Motor neuron (in vitro differentiated cells): ENCODE results near the gene DIPK1A. TPM values are rescaled to one million over a fixed set of nuclear protein-coding genes. Genes with fewer than 3 reads are reported as not detected.
"Not testable (repeated sequence)": the region's sequence is repeated elsewhere in the genome, so short reads cannot be mapped to it uniquely, and the experiment has no call there.

Source experiments
- ATAC-seq, 8 experiments: fragments of 200-7000 bp; cut with Tn5 transposase; replicated peaks in 6 of 8; 2 replicates each; pipeline ENCODE4 v1.8.0; 2021; ENCODE audit warnings: mild to moderate bottlenecking in 8 of 8, moderate library complexity in 8 of 8
- H3K27ac ChIP-seq, 2 donors: fragments of 250-450 bp; sonication (Bioruptor Pico); 2 replicates each; pipeline ENCODE4 v1.9.0; 2021; ENCODE audit warnings: antibody characterized with exemption in 2 of 2, mild to moderate bottlenecking in 2 of 2, moderate library complexity in 1 of 2
- H3K4me1 ChIP-seq, 2 donors: fragments of 250-450 bp; sonication (Bioruptor Pico); replicated peaks in 1 of 2; 2 replicates each; pipeline ENCODE4 v1.6.1; 2021; ENCODE audit warnings: antibody characterized with exemption in 2 of 2, mild to moderate bottlenecking in 2 of 2, moderate library complexity in 1 of 2
- H3K4me3 ChIP-seq, 5 donors: fragments of 250-450 bp; sonication (Bioruptor Pico); 2 replicates each; pipeline ENCODE4 v1.9.0; 2021; ENCODE audit warnings: antibody characterized with exemption in 5 of 5, mild to moderate bottlenecking in 5 of 5, moderate library complexity in 4 of 5
- WGBS, 10 experiments: fragments of 450-650 bp; shearing (Covaris generic); methylation state at CpG; one replicate each; pipeline ENCODE4 v1.0.0; 2022; 5-methylcytosine and 5-hydroxymethylcytosine counted together
- in situ Hi-C, 9 experiments: fragments of 400-800 bp; cut with MboI; loops; one replicate each; pipeline ENCODE4 v1.15.0; 2021; ENCODE audit warnings: low sequenced_read_pairs in 9 of 9, low pct_unique_long_range_greater_than_20kb in 2 of 9; ENCODE audit not compliant: unreplicated experiment in 9 of 9
- total RNA-seq, 8 experiments: library from RNA; unstranded; fragments of 300-600 nt; gene quantifications; 2 replicates each; pipeline versions ENCODE4 v1.2.3 to v1.2.4, GENCODE V29; 2022

Gene DIPK1A
- total RNA-seq, 8 experiments from 2014 or later, result 7.1 to 22.5 (median 10.2) TPM

DNA sequence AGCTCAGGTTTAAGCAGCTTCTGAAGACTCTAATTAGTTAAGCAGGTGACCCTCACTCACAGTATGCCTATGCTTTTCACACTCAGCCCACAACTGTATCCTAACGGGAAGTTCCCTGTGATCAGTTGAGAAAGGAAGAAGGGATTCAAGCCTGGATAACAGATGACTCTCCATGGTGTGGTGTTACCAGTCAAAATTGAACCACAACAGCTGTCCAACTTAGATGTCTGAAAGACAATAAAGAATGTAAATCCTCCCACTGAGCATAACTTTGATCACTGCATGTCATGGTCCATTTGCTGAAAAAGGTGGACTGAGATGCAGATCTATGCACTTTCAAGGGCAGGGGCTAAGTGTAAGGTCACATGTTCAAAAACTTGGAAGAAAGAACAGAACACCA lies 32.3 kb upstream of the DIPK1A start:
- H3K27ac ChIP-seq, result no peak overlapping the region
- whole genome bisulfite sequencing, 10 experiments, result 43 to 100% (median 100%) methylated on average over 1 of the region's 1 CpG; no CpG with 5 or more reads in 3 of the 10 experiments
- H3K4me3 ChIP-seq, result no peak overlapping the region
- H3K4me1 ChIP-seq, result no peaks in the 10 kb centered on the region
- ATAC-seq, result no peak
- in situ Hi-C loops, result loop anchor here in 8 of 9 experiments (5.0 to 25.0 kb wide), 3 partner anchors 131 to 139 kb away; no protein-coding TSS in a partner anchor

DNA sequence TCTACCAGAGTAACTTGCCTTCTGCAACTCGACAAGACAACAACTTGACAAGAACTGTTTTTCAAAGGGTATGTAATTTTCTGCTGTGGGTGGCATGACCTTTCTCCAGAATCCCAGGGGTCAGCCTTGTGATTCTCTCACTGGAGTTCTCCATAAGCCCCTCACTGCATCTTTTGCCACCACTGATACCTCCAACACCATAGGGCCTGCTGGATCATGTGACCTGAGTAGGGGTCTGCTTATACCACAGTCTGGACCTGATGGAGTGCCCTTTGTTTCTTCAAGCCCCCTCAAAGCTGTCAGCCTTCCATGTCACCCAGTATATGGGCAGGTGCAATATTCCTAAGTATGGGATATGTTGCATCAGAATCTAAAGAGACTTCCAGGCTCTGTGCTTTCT lies 31.6 kb upstream of the DIPK1A start:
- in situ Hi-C loops, result loop anchor here in 8 of 9 experiments (5.0 to 25.0 kb wide), 3 partner anchors 131 to 138 kb away; no protein-coding TSS in a partner anchor
- Histone ChIP-seq H3K4me3 (no peak overlapping the region), H3K4me1 (no peaks in the 10 kb centered on the region), H3K27ac (no peak overlapping the region)
- 69 to 100% (median 71%) methylated on average over 1 of the region's 1 CpG; no CpG with 5 or more reads in 1 of the 10 experiments for WGBS, 10 experiments
- no peak for ATAC-seq

DNA sequence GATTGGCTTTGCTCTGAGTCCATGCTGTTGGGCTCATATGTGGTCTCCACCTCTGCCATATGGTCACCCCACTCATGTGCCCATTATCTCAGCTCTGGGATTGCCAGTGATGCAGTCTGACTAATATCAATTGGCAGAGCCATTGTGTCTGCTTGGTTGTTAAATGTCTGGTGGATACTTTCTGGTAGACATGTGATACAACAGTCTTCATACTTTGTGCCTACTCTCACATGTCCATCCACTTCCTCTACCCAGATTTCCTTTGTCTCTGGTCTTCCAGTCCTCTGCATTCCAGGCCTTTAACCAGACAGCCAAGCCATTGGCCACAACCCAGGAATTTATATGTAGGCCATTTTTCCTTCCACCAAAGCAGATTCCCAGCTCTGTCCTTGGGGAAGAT lies 30.8 kb upstream of the DIPK1A start:
- in situ Hi-C loops, result loop anchor here in 8 of 9 experiments (5.0 to 25.0 kb wide), 3 partner anchors 130 to 137 kb away; no protein-coding TSS in a partner anchor
- Histone ChIP-seq H3K4me1 (no peaks in the 10 kb centered on the region), H3K27ac (no peak overlapping the region), H3K4me3 (no peak overlapping the region)
- no peak for ATAC-seq

DNA sequence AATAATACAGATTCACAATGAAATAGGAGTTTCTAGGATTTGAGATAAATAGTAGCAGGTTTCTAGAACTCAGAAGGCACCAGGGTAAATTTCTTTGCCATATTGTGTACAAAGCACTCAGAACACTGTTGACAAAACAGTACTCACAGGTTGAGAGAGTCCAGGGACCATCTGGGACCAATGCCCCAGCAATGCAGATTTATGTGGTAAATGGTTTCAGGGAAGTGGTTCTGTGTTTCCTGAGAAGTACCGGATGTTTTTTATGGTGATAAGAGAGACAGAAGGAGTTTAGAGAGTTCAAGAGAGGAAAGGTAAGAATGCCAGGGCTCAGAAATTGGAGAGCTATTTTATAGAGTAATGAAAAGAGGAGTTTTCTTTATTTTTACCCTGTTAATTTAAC lies 29.6 kb upstream of the DIPK1A start:
- in situ Hi-C loops, result loop anchor here in 8 of 9 experiments (5.0 to 25.0 kb wide), 3 partner anchors 129 to 136 kb away; no protein-coding TSS in a partner anchor
- ATAC-seq, result peak in 1 of 8 experiments; percentile 40
- Histone ChIP-seq H3K4me3 (no peak overlapping the region), H3K27ac (no peak overlapping the region), H3K4me1 (no peaks in the 10 kb centered on the region)
- WGBS, 10 experiments, result 33 to 100% (median 80%) methylated on average over 1 of the region's 1 CpG; no CpG with 5 or more reads in 1 of the 10 experiments

DNA sequence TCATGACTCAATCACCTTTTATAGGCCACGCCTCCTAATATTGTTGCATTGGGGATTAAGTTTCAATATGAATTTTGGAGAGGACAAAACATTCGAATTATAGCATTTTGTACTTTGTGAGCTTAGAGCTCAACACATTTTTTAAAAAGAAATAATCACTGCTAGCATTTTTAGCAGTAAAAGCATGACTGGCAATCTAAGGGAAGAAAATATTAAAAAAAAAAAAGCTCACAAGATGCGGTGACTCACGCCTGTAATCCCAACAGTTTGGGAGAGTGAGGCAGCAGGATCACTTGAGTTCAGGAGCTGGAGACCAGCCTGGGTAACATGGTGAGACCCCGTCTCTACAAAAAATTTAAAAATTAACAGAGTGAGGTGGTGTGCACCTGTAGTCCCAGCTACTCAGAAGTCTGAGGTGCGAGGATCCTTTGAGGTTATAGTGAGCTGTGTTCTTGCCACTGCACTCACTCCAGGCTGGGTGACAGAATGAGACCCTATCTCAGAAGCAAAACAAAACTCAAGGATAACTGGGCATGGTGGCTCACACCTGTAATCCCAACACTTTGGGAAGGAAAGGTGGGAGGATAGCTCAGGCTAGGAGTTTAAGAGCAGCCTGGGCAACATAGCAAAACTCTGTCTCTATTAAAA lies 28.8 kb upstream of the DIPK1A start:
- in situ Hi-C loops, result loop anchor here in 8 of 9 experiments (5.0 to 25.0 kb wide), 3 partner anchors 128 to 135 kb away; no protein-coding TSS in a partner anchor
- WGBS, 10 experiments, result 14 to 86% (median 75%) methylated on average over 1 to 6 of the region's 6 CpGs
- H3K27ac ChIP-seq, result no peak overlapping the region
- H3K4me1 ChIP-seq, result no peaks in the 10 kb centered on the region
- H3K4me3 ChIP-seq, result no peak overlapping the region
- peak in 1 of 8 experiments; percentile 51 for ATAC-seq

DNA sequence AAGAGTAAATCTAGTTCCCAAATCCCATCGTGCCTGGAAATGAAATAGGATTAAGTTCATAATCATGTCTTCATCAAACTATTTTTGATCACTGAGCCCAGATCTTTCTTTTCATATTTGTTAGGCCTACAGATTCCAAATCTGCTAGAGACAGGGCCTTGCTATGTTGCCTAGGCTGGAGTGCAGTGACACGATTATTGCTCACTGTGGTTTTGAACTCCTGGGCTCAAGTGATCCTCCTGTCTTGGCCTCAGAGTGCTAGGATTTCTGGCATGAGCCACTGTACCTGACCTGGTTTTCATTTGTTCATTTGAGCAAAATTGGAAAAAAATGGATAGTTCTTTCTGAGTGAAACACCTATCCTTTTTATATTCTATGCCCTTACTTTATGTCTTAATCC lies 28.0 kb upstream of the DIPK1A start:
- WGBS, 10 experiments, result 0 to 100% (median 57%) methylated on average over 1 to 2 of the region's 2 CpGs; no CpG with 5 or more reads in 1 of the 10 experiments
- in situ Hi-C loops, result loop anchor here in 5 of 9 experiments (25.0 kb wide), 1 partner anchor 127 kb away; no protein-coding TSS in a partner anchor
- Histone ChIP-seq H3K27ac (no peak overlapping the region), H3K4me3 (no peak overlapping the region), H3K4me1 (no peaks in the 10 kb centered on the region)
- ATAC-seq, result no peak

DNA sequence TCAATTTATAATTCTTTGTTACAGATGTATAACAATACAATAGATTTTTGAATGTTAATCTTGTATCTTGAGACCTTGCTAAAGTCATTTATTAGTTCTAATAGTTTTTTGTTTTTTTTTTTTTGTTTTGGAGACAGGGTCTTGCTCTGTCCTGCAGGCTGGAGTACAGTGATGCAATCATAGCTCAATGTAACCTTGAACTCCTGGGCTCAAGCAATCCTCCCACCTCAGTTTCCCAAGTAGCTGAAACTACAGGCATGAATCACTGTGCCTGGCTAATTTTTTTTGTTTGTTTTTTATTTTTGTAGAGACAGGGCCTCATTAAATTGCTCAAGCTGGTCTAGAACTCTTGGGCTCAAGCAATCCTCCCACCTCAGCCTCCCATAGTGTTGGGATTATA lies 26.2 kb upstream of the DIPK1A start:
- no peak overlapping the region for H3K27ac ChIP-seq
- H3K4me3 ChIP-seq, result no peak overlapping the region
- in situ Hi-C loops, result loop anchor here in 5 of 9 experiments (25.0 kb wide), 1 partner anchor 125 kb away; no protein-coding TSS in a partner anchor
- H3K4me1 ChIP-seq, result no peaks in the 10 kb centered on the region
- no peak for ATAC-seq

DNA sequence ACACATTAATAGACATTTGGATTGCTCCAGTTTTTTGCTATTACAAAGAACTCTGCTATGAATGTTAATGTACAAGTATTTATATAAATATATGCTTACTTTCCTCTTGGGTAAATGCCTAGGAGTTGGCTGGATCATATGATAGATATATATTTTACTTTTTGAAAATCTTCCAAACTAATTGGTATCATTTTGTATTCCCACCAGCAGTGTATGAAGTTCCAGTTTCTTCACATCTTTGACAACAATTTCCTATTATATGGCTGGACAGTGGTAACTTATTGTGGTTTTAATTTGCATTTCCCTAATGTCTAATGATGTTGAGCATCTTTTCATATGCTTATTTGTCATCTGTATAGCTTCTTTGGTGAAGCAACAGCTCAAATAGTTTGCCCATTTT lies 23.8 kb upstream of the DIPK1A start:
- H3K4me1 ChIP-seq, result no peaks in the 10 kb centered on the region
- H3K27ac ChIP-seq, result no peak overlapping the region
- ATAC-seq, result no peak
- no peak overlapping the region for H3K4me3 ChIP-seq
- in situ Hi-C loops, result loop anchor here in 5 of 9 experiments (25.0 kb wide), 1 partner anchor 123 kb away; no protein-coding TSS in a partner anchor

DNA sequence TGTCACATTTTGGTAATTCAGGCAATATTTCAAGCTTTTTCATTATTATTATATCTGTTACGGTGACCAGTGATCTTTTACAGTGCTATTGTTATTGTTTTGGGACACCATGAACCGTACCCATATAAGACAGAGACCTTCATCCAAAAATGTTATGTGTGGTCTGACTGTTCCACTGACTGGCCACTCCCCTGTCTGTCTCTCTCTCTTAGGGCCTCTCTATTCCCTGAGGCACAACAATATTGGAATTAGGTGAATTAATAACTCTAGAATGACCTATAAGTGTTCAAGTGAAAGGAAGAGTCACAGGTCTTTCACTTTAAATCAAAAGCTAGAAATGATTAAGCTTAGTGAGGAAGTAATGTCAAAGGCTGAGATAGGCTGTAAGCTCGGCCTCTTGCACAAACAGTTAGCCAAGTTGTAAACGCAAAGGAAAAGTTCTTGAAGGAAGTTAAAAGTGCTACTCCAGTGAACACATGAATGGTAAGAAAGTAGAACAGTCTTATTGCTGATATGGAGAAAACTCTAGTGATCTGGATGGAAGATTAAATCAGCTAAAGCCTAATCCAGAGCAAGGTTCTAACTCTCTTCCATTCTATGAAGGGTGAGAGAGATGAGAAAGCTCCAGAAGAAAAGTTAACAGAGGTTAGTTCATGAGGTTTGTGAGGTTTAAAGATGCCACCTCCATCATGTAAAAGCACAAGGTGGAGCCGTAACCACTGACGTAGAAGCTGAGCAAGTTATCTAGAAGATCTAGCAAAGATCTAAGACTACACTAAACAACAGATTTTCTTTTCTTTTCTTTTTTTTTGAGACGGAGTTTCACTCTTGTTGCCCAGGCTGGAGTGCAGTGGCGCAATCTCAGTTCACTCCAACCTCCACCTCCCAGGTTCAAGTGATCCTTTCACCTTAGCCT lies 19.7 kb upstream of the DIPK1A start:
- WGBS, 10 experiments, result 75 to 94% (median 87%) methylated on average over 4 to 8 of the region's 8 CpGs; no CpG with 5 or more reads in 1 of the 10 experiments
- no peak overlapping the region for H3K4me3 ChIP-seq
- no peak overlapping the region for H3K27ac ChIP-seq
- in situ Hi-C loops, result loop anchor here in 5 of 9 experiments (25.0 kb wide), 1 partner anchor 119 kb away; no protein-coding TSS in a partner anchor
- H3K4me1 ChIP-seq, result no peaks in the 10 kb centered on the region
- no peak for ATAC-seq

DNA sequence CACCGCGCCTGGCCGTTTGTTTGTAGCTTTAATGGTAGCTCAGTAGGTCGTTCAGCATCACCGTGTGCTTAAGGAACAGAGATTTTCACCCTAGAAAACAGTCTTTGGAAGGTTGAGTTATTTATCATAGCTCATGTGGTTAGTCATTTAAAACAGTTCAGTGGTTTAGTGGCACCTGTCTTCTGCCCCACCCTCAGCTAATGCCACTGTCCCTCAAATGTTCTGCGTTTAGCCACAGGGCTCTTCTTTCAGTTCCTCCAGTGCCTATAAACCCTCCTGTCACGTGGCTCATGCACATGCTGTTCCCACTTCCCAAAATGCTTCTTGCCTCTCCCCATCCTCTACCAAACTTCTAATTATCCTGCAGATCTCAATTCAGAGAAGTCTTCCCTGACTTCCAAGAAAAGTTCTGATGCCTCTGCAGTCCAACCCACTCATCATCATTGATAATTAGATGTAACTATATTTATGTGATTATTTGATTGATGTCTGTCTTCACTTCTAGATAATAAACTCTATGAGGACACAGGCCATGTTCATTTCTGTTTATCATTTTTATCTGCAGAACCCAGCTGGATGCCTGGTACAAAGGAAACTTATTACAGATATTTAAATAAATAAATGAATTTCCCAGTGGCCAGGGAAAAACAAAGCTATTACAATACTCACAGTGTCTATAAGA lies 14.4 kb upstream of the DIPK1A start:
- H3K4me1 ChIP-seq, result no peaks in the 10 kb centered on the region
- ATAC-seq, result no peak
- H3K4me3 ChIP-seq, result no peak overlapping the region
- H3K27ac ChIP-seq, result no peak overlapping the region
- in situ Hi-C loops, result loop anchor here in 5 of 9 experiments (25.0 kb wide), 1 partner anchor 113 kb away; no protein-coding TSS in a partner anchor
- 0 to 97% (median 77%) methylated on average over 1 to 7 of the region's 7 CpGs; no CpG with 5 or more reads in 1 of the 10 experiments for WGBS, 10 experiments

DNA sequence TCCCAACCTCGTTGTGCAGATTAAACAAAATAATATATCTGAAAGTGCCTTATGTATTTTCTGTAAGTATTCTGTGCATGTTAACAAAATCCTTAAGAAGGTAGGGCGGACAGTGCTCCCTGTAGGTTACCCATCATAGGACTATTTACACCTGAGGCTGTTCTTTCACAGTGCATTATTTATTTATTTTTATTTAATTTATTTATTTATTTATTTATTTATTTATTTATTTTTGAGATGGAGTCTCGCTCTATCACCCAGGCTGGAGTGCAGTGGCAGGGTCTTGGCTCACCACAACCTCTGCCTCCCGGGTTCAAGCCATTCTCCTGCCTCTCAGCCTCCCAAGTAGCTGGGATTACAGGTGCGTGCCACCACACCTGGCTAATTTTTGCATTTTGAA lies 12.8 kb upstream of the DIPK1A start:
- in situ Hi-C loops, result loop anchor here in 1 of 9 experiments (25.0 kb wide), 1 partner anchor 112 kb away; no protein-coding TSS in a partner anchor
- not testable (repeated sequence) for H3K4me3 ChIP-seq, ATAC-seq, H3K4me1 ChIP-seq, H3K27ac ChIP-seq
- WGBS, 10 experiments, result 41 to 100% (median 82%) methylated on average over 1 to 5 of the region's 5 CpGs

DNA sequence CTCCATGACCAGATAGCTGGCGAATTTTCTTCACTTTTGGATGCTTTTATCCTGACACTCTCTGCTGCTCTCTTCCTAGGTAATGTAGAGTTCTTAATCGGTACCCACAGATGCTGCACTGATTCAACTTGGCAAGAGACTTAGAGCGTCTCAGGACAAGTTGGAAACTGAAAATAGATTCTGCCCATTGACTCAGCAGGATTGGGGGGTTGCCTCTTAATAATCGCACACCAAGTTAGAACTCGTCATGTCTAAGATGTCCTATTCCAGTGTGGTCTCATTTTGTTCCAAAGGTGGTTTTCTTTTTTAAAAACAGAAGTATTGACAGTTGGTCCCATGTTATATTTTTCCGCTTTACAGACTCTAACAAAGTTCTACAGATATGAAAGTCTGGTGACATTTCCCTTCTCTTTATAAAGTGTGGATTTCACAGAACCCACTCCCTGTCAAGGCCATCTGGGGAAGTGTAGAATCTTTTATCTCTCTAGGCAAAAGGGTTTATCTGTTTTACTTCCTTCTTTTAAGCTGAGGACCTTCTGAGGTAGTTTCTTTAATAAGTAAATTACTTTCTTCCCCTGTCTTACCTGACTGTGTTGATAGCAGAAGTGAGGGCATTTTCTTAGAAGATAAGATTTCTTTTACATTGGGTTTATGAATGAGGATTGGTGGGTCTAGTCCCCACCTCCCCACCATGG lies 12.1 kb upstream of the DIPK1A start:
- H3K27ac ChIP-seq, result no peak overlapping the region
- ATAC-seq, result no peak

More for the DNA sequence above, 12.1 kb upstream of the DIPK1A start:
- Histone ChIP-seq H3K4me1 (no peaks in the 10 kb centered on the region), H3K4me3 (no peak overlapping the region)
- in situ Hi-C loops, result loop anchor here in 1 of 9 experiments (25.0 kb wide), 1 partner anchor 111 kb away; no protein-coding TSS in a partner anchor
- 51 to 100% (median 88%) methylated on average over 1 to 6 of the region's 6 CpGs for WGBS, 10 experiments
